ENCODE measurements around the gene TRUB1.

DNA sequence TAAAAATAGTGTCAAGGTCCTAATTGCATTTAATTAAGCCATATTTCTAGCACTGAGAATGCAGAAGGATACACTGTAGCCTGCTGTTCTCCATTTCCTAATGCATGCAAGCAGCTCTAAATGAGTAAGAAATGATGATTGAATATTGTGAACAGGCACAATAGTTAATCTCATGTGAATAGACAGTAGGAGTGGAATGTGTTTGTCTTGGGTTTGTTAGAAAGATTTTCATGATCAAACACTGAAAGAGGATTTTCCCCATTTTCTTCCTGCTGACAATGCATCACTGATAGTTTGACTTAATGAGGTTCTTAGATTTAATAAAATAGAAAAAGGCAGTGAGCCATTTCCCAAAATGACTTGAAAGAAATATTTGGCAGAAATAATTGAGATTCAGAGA, 43.1 kb upstream of the TRUB1 start:
- TF ChIP-seq, protein P1, sequence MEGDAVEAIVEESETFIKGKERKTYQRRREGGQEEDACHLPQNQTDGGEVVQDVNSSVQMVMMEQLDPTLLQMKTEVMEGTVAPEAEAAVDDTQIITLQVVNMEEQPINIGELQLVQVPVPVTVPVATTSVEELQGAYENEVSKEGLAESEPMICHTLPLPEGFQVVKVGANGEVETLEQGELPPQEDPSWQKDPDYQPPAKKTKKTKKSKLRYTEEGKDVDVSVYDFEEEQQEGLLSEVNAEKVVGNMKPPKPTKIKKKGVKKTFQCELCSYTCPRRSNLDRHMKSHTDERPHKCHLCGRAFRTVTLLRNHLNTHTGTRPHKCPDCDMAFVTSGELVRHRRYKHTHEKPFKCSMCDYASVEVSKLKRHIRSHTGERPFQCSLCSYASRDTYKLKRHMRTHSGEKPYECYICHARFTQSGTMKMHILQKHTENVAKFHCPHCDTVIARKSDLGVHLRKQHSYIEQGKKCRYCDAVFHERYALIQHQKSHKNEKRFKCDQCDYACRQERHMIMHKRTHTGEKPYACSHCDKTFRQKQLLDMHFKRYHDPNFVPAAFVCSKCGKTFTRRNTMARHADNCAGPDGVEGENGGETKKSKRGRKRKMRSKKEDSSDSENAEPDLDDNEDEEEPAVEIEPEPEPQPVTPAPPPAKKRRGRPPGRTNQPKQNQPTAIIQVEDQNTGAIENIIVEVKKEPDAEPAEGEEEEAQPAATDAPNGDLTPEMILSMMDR (conservative IDR thresholded peaks at IDR 0.05; ENCODE audit: low read depth, low read length): no peak
- TF ChIP-seq EZH2 (IDR thresholded peaks at IDR 0.05; ENCODE audit: borderline replicate concordance, low read depth, low read length, poor library complexity, severe bottlenecking): no peak

Data from A673 (cell line).